Muscle layer of duodenum (tissue), 2 donors: ENCODE measurements around the gene C2orf76.

Source experiments
- H3K27ac ChIP-seq: one replicate; pipeline ENCODE4 v1.7.0; 2013; ENCODE audit warnings: mild to moderate bottlenecking, low read length
- H3K27me3 ChIP-seq: one replicate; pipeline ENCODE4 v1.7.0; 2013; ENCODE audit warnings: low read depth, mild to moderate bottlenecking, control low read depth, low read length
- H3K36me3 ChIP-seq, 2 donors: one replicate each; pipeline ENCODE4 v1.7.0; 2013; ENCODE audit warnings: low read length in 2 of 2, control low read depth in 1 of 2, mild to moderate bottlenecking in 1 of 2; ENCODE audit not compliant: insufficient read depth in 2 of 2, control insufficient read depth in 1 of 2
- H3K4me1 ChIP-seq, 2 donors: one replicate each; pipeline ENCODE4 v1.7.0; 2013; ENCODE audit warnings: low read length in 2 of 2, mild to moderate bottlenecking in 2 of 2, control low read depth in 1 of 2, moderate library complexity in 1 of 2; ENCODE audit not compliant: insufficient read depth in 2 of 2, control insufficient read depth in 1 of 2
- H3K4me3 ChIP-seq, 2 donors: one replicate each; pipeline ENCODE4 v1.7.0; 2013; ENCODE audit warnings: low read length in 2 of 2, low read depth in 1 of 2, mild to moderate bottlenecking in 1 of 2
- H3K9me3 ChIP-seq, 2 donors: one replicate each; pipeline ENCODE4 v1.7.0; 2013; ENCODE audit warnings: low read length in 2 of 2, control low read depth in 1 of 2, mild to moderate bottlenecking in 1 of 2; ENCODE audit not compliant: control insufficient read depth in 1 of 2
- donor health status: healthy.

The C2orf76 gene

DNA sequence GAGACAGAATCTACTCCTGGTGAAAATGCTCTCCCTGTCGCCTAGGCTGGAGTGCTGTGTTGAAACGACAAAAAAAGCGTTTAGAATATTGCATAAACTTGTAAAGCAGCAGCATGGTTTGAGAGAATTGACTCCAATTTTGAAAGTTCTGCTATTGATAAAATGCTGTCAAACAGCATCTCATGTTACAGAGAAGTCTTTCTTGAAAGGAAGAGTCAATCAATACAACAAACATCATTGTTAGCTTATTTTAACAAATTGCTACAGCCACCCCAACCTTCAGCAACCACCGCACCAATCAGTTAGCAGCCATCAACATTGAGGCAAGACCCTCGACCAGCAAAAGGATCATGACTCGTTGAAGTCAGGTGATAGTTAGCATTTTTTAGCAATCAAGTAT lies 6.9 kb downstream of the C2orf76 start:
- H3K27me3 ChIP-seq = no peaks in the 10 kb centered on the region
- H3K4me1 ChIP-seq = no peaks in the 10 kb centered on the region
- no peak overlapping the region for H3K27ac ChIP-seq
- no peak overlapping the region for H3K4me3 ChIP-seq
- no peaks in the 10 kb centered on the region for H3K9me3 ChIP-seq
- H3K36me3 ChIP-seq = no peaks in the 10 kb centered on the region

DNA sequence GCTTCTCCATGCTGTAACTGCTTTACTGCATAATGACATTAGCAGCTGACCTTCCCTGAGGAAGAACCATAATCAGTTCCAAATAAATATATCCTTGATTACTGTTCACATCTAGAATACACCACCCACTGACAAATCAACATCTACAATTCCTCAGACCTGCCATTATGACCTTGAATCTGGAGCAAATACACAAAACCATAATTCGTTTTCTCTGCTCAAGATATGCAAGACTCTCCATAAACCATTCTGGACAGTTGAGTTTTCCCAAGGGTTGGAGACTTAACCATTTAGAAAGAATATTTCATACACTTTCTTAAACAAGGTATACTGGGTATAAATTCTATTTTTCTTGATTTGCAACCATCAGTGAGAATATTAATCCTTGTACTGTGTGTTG lies 11.8 kb downstream of the C2orf76 start:
- Histone ChIP-seq H3K9me3 (no peaks in the 10 kb centered on the region), H3K4me3 (no peak overlapping the region), H3K27ac (no peak overlapping the region), H3K4me1 (peaks cover 3 to 4% of the 10 kb centered on the region in 2 donors), H3K27me3 (no peaks in the 10 kb centered on the region), H3K36me3 (no peaks in the 10 kb centered on the region)

DNA sequence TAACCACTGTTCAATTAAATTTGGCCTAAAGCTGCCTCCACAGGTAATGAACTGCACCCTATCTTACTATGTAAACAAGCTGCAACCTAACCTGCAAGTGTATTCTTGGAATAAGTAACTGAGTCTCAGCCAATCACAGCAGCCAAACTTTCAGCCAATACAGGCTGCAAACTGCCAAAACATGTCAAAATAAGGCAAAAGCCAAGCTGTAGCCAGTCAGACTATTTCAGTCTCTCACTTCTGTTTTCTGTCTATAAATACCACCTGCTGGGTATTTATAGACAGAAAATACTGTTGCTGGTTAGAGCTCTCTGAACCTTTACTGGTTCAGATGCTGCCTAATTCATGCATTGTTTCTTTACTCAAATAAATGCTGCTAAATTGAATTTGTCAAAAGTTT lies 14.3 kb downstream of the C2orf76 start:
- Histone ChIP-seq H3K9me3 (no peaks in the 10 kb centered on the region), H3K4me1 (peaks cover 3 to 4% of the 10 kb centered on the region in 2 donors), H3K27ac (no peak overlapping the region), H3K36me3 (no peaks in the 10 kb centered on the region), H3K27me3 (no peaks in the 10 kb centered on the region), H3K4me3 (no peak overlapping the region)

DNA sequence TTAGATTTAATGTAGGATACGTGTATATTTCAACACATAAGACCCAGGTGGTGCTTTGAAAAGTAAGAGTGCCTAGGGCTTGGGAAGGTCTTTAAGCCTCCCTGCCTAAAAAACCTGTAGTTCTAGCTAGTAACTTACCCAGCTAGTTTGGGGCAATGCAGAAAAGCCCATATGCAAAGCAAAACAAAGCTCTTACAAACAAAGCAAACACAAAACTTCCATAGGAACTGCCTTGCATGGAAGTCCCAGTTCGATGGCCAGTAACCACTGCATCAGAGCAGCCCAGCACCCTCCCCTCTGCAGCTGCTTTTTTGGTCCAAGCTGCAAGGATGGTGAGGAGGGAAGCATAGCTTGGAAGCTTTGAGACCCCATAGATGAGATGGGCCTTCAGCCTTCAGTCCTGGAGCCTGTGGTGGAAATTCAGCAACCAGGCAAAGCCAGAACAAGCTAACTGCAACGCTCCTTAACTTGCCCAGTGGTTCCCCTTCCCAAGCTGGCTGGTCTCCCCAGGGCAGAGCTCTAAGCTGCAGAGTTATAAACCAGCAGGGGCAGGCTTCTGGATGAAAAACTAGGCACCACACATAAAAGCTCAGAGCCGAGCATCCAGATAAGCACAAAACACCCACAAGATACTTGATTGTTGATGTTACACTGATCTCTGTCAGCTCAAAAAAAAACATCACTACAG lies 16.2 kb downstream of the C2orf76 start:
- H3K4me3 ChIP-seq = no peak overlapping the region
- no peaks in the 10 kb centered on the region for H3K9me3 ChIP-seq
- H3K36me3 ChIP-seq = no peaks in the 10 kb centered on the region
- H3K27me3 ChIP-seq = no peaks in the 10 kb centered on the region
- H3K4me1 ChIP-seq = peaks cover 3 to 4% of the 10 kb centered on the region in 2 donors
- H3K27ac ChIP-seq = no peak overlapping the region

DNA sequence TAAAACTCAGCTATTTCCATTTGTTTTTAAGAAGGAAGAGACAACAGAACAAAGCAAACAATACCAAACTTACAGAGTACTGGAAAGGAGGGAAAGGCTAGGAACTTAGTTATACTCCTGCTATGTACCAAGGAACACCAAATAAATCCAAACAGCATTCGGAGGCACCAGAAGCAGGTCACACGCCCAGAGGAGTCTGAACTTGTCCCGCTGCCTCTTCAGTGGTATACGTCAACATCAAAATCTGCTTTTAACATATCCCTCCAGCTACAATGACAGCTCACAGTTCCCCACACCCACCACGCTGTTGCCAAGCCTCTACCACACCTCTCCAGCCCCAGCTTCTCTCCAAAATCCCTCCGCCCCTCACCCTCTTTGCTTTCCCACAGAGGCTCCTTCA lies 17.3 kb downstream of the C2orf76 start:
- Histone ChIP-seq H3K4me3 (no peak overlapping the region), H3K27ac (no peak overlapping the region), H3K4me1 (peaks cover 3 to 4% of the 10 kb centered on the region in 2 donors), H3K36me3 (no peaks in the 10 kb centered on the region), H3K9me3 (no peaks in the 10 kb centered on the region), H3K27me3 (no peaks in the 10 kb centered on the region)

DNA sequence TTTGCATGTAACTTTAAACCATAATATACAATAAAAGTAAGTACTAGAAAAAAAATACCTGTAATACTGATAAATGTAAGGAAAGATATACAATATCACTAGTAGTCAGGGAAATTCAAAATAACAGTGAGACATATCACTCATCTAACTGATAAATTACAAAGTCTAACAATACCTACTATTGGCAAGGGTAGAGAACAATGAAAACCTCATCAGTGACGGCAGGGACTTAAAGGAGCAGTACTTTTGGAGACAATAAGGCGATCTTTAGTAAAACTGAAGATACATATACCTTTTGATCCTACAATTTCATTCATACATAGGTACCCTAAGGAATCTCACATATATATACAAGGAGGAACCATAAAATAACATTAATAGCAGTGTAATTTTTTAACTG lies 24.9 kb downstream of the C2orf76 start:
- Histone ChIP-seq H3K4me1 (no peaks in the 10 kb centered on the region), H3K27me3 (no peaks in the 10 kb centered on the region), H3K9me3 (no peaks in the 10 kb centered on the region), H3K36me3 (peaks cover 6 to 11% of the 10 kb centered on the region in 2 donors), H3K27ac (no peak overlapping the region), H3K4me3 (no peak overlapping the region)

DNA sequence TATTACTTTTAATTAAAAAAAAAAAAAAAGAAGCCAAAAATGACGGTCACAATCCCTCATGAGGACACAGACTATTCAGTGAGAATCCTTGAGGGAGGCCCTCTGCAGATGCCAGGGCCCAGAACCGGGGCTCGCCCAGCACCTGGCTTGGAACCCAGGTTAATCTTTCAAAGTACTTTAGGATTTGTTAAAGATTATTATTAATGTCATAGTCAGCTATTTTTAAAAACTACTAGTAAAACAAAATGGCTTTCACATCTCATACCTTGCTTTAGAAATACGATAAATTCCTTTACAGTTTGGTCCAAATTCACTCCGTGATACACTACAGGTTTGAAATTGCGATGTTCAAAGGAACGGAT lies 27.1 kb downstream of the C2orf76 start:
- Histone ChIP-seq H3K27me3 (no peaks in the 10 kb centered on the region), H3K9me3 (no peaks in the 10 kb centered on the region), H3K27ac (no peak overlapping the region), H3K4me3 (no peak overlapping the region), H3K36me3 (peaks cover 6 to 15% of the 10 kb centered on the region in 2 donors), H3K4me1 (no peaks in the 10 kb centered on the region)

DNA sequence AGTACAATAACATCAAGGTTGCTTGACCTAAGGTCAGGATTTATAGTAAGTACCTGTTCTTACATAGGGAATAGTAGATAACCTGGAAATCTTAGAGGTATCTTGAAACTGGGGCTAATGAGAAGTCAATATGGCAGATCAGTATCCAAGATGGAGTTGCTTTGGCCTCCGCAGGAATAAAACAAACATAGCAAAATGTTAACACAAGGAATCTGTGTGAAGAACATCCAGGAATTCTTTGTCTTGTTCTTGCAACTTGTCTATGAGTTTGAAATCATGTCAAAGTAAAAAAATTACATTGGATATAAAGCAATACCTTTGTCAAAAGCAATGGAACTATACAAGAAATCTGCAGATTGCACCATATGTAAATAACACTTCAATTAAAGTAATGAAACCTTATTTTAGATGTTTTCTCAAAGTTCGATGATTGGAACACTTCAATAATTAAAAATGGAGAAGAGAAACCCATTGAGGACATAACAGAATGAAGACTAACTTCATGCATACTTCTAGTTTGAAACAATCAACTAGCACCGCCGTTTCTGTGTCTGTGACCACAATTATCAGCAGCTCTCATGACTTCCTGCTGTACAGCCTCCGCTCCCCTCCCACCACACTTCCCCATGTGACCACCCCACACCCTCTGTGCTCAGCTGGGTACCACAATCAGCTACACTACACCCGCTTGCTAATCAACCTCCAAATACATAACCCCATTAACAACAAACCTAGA lies 27.6 kb downstream of the C2orf76 start:
- Histone ChIP-seq H3K36me3 (peaks cover 6 to 18% of the 10 kb centered on the region in 2 donors), H3K4me3 (no peak overlapping the region), H3K27ac (no peak overlapping the region), H3K9me3 (no peaks in the 10 kb centered on the region), H3K4me1 (no peaks in the 10 kb centered on the region), H3K27me3 (no peaks in the 10 kb centered on the region)

DNA sequence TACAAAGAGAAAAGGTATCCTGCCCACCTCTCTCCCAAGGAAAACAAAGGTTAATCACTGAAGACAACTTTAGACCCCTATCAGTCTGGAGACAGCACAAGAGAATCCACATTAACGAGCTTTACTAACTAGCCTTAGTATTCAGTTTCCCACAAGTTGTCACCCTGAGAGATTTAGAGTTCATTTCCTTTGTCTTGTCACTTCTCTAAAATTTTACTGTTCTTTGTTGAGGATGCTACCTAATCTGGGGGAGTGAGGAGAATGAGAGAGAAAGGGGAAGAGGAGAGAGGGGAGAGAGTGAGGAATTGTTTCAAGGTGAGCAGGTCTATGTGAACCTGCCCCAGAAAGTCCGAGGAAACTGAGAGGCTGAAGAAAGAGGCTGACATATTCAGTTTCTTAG lies 28.4 kb downstream of the C2orf76 start:
- H3K27ac ChIP-seq = no peak overlapping the region
- H3K4me1 ChIP-seq = no peaks in the 10 kb centered on the region
- H3K27me3 ChIP-seq = no peaks in the 10 kb centered on the region
- H3K4me3 ChIP-seq = no peak overlapping the region
- no peaks in the 10 kb centered on the region for H3K9me3 ChIP-seq
- peaks cover 6 to 22% of the 10 kb centered on the region in 2 donors for H3K36me3 ChIP-seq

DNA sequence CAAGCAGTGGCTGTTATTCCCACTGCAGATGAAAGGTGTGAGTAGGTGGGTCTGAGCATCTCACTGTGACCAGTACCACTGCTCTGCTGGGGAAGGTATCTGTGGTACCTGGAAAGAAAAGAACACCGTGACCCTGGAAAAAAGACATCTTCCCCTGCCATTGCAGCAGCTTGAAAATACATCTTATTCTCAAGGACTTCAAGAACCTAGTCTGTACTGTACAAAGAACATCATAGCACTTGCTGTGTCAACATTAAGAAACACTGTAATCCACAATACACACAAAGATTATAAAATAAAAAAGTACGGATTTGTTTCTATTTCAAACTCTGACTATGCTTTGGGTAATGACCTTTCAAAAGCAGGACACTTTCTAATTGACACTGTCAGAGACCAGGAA lies 28.9 kb downstream of the C2orf76 start:
- no peaks in the 10 kb centered on the region for H3K9me3 ChIP-seq
- H3K27me3 ChIP-seq = no peaks in the 10 kb centered on the region
- H3K4me3 ChIP-seq = no peak overlapping the region
- H3K27ac ChIP-seq = no peak overlapping the region
- H3K4me1 ChIP-seq = no peaks in the 10 kb centered on the region
- peaks cover 6 to 22% of the 10 kb centered on the region in 2 donors for H3K36me3 ChIP-seq

DNA sequence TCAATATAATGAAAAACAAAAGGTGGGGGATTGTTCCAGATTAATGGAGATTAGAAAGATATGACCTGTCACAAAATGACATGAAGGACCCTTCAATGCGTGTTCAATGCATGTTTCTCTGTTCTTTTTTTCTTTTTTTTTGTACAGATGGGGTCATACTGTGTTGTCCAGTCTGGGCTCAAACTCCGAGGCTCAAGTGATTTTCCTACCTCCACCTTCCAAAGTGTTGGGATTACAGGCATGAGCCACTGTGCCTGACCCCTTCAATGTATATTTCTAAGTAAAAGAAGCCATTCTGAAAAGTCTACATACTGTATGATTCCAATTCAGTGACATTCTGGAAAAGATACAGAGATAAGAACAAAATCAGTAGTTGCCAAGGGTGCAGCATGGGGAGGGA lies 32.8 kb downstream of the C2orf76 start:
- Histone ChIP-seq H3K27me3 (no peaks in the 10 kb centered on the region), H3K27ac (no peak overlapping the region), H3K36me3 (peaks cover 6 to 20% of the 10 kb centered on the region in 2 donors), H3K4me3 (no peak overlapping the region), H3K9me3 (no peaks in the 10 kb centered on the region), H3K4me1 (no peaks in the 10 kb centered on the region)

DNA sequence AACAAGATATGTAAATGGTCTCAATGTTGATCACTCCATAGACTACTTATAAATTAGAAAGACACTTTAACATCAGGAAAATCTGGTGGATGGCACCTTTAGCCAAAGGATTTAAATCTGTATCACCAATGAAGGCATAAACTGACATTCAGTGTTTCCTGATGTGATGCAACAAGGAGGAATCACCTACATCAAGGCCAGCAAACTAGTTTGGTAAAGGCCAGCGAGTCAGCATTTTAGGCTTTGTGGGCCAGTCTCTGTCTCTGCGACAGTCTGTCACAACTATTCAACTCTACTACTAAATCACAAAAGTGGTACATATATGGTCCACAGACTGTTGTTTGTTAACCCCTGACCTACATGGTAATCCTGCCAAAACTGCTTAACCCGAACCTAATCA lies 33.3 kb downstream of the C2orf76 start:
- Histone ChIP-seq H3K27ac (no peak overlapping the region), H3K36me3 (peaks cover 6 to 16% of the 10 kb centered on the region in 2 donors), H3K4me3 (no peak overlapping the region), H3K4me1 (no peaks in the 10 kb centered on the region), H3K9me3 (no peaks in the 10 kb centered on the region), H3K27me3 (no peaks in the 10 kb centered on the region)
